Stimulated activated CD8-positive, alpha-beta memory T cell treated with anti-CD3 and anti-CD28 coated beads, Interleukin-4, amount 100 ng/mL, for 1 hour (primary cell): ENCODE measurements around the gene FAM236B.
"Not testable (repeated sequence)": the region's sequence is repeated elsewhere in the genome, so short reads cannot be mapped to it uniquely, and the experiment has no call there.

ENCODE experiments used
- DNase-seq, 2 donors: peaks; one replicate each; pipeline ENCODE4 v3.0.0-alpha.2; 2020; ENCODE audit warnings: low read depth in 2 of 2, low spot score in 1 of 2

FAM236B gene

DNA sequence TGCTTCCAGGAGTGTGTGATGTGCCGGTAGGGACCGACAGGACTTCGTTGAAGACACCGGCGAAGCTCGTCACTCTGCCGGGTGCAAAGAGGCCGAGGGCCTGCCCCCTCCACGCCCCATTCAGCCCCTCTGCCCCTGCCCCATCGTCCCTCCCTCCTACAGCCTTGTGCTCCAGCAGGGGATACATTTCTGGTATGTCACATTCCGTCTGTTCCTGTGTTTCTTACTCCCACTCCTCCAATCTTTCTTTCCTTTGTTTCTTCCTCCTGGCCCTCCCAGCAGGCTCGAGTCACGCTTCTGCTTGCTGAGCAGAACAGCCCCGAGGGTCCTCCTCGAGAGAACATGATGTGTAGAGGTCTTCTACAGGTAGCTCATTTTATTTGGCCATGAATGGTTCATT is at the start of gene FAM236B:
TSS of gene FAM236B (minus strand) at position 101 of the 400 bp plus-strand sequence. CDS start at position 1, 100 bp downstream.
- DNase-seq = not testable (repeated sequence)

DNA sequence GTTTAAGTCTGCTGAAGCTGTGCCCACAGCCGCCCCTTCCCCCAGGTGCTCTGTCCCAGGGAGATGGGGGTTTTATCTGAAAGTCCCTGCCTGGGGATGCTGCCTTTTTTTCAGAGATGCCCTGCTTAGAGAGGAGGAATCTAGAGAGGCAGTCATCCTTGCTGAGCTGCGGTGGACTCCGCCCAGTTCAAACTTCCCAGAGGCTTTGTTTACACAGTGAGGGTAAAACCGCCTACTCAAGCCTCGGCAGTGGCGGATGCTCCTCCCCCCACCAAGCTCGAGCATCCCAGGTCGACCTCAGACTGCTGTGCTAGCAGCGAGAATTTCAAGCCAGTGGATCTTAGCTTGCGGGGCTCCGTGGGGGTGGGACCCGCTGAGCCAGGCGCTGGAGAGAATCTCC is 48.2 kb upstream of the FAM236B start:
- DNase-seq = not testable (repeated sequence)

DNA sequence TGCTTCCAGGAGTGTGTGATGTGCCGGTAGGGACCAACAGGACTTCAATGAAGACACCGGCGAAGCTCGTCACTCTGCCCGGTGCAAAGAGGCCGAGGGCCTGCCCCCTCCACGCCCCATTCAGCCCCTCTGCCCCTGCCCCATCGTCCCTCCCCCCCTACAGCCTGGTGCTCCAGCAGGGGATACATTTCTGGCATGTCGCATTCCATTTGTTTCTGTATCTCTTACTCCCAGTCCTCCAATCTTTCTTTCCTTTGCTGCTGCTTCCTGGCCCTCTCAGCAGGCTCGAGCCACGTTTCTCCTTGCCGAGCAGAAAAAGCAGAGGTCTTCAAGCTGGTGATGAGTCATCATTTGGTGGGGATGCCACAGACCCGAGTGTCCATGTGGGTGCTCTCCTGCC is 25.6 kb upstream of the FAM236B start, which contains the start of gene FAM236D:
TSS of gene FAM236D (minus strand) at position 101 of the 400 bp plus-strand sequence. CDS start at position 1, 100 bp downstream.
- DNase-seq = not testable (repeated sequence)

DNA sequence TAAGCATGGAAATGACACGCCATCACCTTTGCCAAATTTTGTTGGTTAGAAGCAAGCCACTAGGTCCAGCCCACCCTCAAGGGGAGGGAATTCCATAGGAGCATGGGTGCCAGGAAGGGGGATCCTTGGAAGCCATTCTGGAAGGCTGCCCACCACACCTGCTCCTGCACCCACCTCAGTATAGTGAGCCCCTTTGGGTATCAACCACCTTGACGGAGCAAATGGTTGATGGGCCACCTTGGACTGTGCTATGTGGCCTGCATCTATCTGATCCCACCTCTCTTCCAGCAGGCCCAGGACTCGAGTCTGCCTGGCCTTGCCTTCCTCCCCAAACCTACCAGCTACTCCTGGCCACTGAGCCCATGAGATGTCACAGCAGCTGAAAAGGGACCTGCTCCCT is 7.9 kb upstream of the FAM236B start:
- DNase-seq = not testable (repeated sequence)

DNA sequence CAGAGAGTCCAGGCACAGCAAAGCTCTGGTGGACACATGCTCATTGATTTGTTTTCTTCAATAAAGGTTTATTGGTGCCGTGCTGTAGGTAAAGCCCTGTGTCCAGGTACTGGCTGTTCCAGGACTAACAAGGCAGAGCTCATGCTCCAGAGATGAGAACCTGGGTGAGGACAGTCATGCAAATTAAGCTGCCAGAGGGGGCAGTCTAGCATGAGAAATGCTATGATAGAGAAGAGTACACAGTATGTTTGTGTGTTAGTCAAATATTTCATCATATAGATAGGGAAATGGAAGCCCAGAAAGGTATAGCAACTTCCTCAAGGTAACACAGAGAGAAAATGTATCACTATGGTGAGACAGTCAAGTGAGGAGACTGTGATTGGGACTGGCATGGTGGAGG is 5.7 kb upstream of the FAM236B start:
- DNase-seq = not testable (repeated sequence)

DNA sequence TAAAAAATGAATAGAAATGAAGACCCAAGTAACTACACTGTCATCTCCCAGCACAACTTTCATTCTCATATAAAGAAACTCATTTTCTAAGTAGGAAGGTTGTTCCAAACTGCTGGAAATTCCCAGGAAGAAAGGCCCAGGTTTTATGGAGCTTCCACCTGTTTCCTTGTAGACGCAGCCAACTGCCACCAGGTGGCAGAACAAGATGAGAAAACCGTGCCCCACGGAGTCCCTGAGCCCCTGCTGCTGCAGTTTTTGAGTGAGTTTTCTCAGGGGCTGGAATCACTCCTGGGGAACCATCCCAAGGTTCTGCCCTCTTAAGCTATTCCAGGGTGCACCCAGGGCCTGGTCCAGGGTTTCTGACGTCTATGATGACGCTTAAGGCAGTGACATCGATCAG is 1.5 kb upstream of the FAM236B start:
- not testable (repeated sequence) for DNase-seq

DNA sequence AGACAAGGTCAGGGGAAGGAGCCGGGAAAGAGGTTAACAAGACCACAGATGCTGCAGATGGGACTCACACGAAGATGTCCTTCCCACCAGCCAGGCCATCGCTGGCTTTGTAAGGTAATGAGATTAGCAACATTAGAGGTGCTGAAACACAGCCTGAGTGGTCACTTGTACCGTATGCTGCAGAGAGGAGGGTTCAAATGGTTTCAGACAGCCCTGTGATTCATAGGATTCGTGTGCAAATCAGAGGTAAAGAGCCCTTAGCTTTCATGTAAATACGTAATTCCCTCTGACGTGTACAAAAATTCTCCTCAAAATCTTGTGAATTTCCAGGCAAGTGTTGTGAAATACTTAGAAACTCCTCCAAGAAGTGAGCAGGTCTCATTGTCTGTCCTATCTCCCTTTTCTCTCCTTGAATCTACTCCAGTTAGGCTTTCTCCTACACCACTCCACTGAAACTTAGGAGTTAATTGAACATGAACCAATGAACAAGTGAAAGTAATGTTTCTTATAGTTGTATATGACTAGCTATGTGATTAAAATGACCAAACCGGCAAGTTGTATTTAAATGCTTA is 991 bp upstream of the FAM236B start:
- DNase-seq = not testable (repeated sequence)

DNA sequence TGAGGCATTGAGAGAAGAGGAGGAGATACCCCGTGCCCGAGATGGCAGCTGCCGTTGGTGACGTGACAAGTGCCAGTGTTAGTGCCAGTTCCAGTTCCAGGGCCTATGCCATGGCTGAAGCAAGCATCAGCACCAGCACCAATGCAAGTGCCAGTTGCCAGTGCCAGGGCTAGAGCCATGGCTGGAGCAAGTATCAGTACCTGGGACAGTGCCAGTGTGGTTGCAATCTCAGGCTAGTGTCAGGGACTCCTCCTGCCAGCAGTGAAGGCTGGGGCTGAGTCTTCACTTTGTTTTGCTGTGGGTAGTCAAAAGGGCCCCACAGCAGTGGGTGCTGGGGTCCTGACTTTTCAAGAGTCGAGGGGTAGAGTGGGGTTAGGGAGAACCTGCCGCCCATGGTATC is 4.3 kb downstream of the FAM236B start:
- not testable (repeated sequence) for DNase-seq

DNA sequence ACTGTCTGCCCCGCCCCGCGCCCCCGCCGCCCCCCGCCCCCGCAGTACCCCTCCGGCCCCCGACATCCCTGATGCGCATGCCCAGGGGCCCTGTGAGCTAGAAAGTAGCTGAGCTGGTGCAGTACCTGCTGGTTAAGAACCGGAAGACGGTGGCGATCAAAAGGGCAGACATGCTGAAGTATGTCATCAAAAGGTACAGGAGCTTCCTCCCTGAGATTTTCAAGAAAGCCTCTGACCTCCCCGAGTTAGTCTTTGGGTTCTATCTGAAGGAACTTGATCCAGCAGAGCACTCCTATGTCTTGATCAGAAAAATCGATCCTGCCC is 5.0 kb downstream of the FAM236B start:
- DNase-seq = not testable (repeated sequence)

DNA sequence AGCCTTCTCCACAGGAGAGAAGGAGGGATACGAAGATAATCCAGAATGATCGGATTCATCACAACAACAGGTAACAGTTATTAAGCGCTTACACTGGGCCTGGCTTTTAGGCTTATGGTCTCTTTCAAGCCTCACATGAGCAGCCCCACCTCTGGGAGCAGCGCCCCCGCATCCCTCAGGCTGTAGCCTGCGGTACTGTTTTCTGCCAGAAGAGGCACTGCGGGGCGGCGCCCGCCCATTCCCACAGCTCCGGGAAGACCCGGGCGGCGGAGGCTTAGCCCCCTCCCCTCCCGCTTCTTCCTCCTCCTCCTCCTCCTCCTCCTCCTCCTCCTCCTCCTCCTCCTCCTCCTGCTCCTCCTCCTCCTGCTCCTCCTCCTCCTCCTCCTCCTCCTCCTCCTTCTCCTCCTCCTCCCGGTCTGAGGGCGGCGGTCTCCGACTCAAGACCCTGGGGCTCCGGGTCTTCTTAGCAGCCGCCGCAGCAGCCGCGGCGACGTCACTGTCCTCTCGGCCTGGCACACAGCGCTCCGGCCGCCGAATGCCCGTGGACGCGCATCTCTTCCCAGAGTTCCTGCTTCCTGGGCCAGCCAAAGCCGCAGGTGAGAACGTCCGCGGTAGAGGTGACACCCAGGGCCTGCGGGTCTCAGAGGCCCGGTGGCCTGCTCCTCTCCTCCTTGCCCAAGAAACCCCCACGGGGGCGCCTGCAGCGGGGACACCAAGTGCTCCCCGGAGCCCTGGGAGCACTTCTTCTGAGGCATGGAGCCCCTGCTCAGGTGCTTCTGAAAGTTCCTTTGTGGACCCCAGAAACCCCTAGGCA is 5.6 kb downstream of the FAM236B start, which contains the start of gene DMRTC1B:
TSS of gene DMRTC1B (plus strand) at position 238 of the 814 bp plus-strand sequence. CDS start 68,246 bp downstream, outside the sequence.
- not testable (repeated sequence) for DNase-seq

DNA sequence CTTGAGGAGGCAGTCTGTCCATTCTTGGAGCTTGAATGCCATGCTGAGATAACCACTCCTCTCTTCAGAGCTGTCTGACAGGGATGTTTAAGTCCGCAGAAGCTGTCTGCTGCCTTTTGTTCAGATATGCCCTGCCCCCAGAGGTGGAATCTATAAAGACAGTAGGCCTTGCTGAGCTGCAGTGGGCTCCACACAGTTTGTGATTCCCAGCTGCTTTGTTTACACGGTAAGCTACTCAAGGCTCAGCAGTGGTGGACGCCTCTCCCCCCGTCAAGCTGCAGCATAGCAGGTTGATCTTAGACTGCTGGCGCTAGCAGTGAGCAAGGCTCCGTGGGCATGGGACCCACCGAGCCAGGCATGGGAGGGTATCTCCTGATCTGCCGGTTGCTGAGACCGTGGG is 22.0 kb downstream of the FAM236B start:
- not testable (repeated sequence) for DNase-seq

DNA sequence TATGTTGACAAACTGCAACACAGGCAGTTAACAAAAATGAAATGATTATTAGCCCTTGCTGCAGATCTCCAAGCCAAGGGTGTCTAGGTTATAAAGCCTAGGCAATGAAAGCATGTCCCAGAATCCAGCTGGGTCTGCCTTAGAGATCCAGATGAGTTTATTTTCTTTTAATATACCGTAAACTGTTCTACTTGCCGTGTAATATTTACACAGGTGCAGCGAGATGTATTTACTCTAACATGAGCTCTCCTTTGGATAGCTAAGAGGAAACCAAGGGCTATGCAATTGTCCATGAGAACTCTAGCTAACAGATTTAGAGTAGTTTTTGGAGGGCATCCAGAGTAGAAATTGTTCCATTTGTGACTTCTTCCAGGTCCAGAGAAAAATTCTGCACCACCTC is 33.9 kb downstream of the FAM236B start:
- not testable (repeated sequence) for DNase-seq

DNA sequence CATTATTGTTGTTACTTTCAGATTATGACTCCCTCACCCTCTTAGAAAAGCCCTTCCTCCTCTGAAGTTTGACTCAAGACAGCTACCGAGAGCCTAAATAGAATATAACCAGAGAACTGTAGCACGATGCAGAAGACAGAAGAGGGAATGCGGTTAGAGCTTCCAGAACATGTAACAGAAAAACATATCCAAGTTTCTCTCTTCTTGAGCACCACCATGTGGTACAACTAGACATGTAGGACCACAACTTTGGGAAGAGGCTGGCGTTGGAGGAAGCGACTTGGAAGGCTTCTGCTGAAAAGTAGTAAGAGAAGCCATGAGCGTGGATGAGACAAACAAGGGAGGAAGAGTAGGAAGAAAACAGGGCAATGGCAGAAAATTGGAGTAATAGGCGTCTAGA is 36.9 kb downstream of the FAM236B start:
- DNase-seq = not testable (repeated sequence)

DNA sequence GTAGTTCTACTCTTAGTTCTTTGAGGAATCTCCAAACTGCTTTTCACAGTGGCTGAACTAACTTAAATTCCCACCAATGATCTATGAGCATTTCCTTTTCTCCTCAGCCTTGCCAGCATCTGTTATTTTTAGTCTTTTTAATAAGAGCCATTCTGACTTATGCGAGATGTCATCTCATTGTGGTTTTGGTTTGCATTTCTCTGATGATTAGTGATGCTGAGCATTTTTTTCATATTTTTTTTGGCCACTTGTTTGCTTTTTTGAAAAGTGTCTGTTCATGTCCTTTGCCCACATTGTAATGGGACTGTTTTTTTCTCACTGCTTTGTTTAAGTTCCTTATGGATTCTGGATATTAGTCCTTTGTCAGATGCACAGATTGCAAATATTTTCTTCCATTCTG is 46.9 kb downstream of the FAM236B start:
- DNase-seq = no peak

DNA sequence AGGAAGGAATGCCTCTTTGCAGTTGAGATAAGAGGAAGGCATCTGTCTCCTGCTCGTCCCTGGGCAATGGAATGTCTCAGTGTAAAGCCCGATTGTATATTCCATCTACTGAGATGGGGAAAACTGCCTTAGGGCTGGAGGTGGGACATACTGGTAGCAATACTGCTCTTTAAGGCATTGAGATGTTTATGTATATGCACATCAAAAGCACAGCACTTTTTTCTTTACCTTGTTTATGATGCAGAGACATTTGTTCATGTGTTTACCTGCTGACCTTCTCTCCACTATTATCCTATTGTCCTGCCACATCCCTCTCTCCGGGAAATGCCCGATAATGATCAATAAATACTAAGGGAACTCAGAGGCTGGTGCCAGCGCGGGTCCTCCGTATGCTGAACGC is 48.8 kb downstream of the FAM236B start:
- DNase-seq = not testable (repeated sequence)
